ENCODE results near the gene GFOD1.
A peak's percentile ranks its signal among the peaks of the same experiment; 100 is the strongest.

GFOD1 gene, protein sequence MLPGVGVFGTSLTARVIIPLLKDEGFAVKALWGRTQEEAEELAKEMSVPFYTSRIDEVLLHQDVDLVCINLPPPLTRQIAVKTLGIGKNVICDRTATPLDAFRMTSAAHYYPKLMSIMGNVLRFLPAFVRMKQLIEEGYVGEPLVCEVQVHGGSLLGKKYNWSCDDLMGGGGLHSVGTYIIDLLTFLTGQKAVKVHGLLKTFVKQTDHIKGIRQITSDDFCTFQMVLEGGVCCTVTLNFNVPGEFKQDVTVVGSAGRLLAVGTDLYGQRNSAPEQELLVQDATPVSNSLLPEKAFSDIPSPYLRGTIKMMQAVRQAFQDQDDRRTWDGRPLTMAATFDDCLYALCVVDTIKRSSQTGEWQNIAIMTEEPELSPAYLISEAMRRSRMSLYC

DNA sequence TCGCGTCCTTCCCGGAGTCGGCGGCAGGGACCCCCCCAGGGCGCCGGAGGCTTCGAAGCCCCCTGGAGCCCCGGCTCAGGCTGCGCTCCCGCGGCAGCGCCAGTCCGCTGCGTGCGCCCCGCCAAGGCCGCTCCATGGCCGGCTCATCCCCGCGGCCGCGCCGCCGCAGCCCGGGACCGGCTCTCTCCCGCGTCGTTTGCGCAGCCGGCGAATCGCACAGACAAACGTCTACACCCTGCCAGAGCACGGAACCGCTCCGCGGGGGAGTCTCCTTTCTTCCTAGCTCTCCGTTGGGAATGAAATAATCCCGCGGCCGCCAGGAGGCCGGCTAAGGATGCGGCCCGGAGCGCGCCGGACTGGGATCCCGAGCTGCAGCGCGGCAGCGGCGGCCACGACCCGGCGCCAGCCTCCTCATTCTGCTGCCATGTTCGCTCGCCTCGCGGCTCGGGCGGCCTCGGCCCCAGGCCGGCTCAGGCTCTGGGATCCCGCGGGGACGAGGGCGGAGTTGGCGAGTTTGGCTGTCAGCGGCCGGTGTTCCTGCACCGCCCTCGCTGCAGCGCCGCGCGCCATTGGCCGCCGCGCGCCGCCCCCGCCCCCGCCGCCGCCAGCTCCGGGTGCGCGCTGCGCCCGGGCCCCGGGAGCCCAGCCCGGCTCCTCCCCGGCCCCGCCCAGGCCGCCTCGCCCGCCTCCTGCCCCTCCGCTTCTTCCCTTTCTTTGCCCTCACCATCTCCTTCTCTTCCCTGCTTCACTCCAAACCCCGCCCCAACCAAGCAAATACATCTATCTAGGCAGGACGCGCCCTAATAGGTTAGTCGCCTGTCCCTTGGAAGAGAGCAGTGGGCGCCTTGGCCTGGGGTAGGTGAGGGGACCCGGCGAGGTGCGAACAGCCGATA lies at the start of gene GFOD1:
GFOD1 (minus strand) TSS at position 479 of the 893 bp plus-strand sequence. CDS start 710 bp downstream, outside the sequence.
- Histone ChIP-seq H3K9me3 (ENCODE audit: control insufficient read depth, low read length) (no peaks in the 10 kb centered on the region), H3K4me3 (ENCODE audit: low read depth, low read length) (peak within 1 kb of the TSS; percentile 63), H2AFZ (peak within 1 kb of the TSS; percentile 92), H3K27ac (peak within 1 kb of the TSS; percentile 77), H3K9ac (no peak within 1 kb of the TSS), H3K4me1 (peaks cover 5% of the 10 kb centered on the region), H3K36me3 (ENCODE audit: control insufficient read depth, insufficient read depth, low read length) (no peaks in the 10 kb centered on the region), H3K4me2 (ENCODE audit: low read length) (peak within 1 kb of the TSS; percentile 95), H3K27me3 (ENCODE audit: control insufficient read depth, insufficient read depth, low read length) (no peaks in the 10 kb centered on the region), H3K79me2 (peaks cover 6% of the 10 kb centered on the region)
- TF ChIP-seq, protein P1, sequence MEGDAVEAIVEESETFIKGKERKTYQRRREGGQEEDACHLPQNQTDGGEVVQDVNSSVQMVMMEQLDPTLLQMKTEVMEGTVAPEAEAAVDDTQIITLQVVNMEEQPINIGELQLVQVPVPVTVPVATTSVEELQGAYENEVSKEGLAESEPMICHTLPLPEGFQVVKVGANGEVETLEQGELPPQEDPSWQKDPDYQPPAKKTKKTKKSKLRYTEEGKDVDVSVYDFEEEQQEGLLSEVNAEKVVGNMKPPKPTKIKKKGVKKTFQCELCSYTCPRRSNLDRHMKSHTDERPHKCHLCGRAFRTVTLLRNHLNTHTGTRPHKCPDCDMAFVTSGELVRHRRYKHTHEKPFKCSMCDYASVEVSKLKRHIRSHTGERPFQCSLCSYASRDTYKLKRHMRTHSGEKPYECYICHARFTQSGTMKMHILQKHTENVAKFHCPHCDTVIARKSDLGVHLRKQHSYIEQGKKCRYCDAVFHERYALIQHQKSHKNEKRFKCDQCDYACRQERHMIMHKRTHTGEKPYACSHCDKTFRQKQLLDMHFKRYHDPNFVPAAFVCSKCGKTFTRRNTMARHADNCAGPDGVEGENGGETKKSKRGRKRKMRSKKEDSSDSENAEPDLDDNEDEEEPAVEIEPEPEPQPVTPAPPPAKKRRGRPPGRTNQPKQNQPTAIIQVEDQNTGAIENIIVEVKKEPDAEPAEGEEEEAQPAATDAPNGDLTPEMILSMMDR (IDR thresholded peaks at IDR 0.05), result peak; percentile 19

DNA sequence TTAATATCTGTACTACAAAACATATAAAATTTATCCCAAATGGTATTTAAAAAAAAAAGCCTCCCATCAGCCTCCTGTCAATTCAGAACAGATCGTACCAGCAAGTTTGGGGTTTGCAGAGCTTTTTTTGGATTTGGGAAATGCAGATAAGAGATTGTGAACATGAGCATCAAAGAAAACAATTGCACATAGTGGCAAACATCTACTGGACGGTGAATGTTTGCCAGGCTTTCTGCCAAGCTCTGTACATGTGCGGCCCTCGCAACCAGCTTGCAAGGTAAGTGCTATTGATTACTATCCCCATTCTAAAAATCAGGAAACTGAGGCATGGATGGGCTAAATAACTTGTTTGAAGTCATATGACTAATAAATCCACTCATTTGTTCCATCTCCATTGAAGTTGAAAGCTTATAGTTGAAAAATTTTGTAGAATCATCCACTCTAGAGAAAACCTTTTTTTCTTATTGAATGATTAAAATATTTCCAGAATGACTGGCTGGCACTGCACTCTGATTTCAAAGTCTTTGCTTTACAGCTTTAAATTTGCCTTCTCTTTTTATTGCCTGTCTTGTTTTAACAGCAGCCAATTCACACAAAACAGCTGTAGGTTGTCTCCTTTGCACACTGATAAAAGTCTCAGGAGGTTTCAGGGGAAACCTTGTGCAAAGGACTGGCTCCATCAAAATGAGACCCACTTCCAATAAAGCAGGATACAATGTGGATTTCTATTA lies 49.6 kb upstream of the GFOD1 start:
- no peak overlapping the region for H3K27ac ChIP-seq
- TF ChIP-seq, protein P1 (IDR thresholded peaks at IDR 0.05), result no peak

DNA sequence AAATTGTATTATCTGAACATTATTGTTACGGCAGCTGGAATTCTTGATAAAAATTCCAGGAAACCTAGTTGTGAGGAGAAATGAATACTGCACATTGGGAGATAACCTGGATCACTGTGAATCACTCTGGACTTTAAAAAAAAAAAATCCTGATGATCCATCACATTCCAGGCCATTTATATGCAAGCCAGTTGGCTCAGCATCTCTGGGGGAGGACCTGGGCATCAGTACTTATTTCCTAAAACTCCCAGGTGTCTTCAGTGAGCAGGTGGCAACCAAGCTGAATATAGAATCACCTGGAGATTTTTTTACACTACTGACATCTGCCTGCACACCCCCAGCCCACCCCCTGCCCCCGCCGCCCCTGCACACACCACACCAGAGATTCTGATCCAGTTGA lies 47.9 kb upstream of the GFOD1 start:
- no peak overlapping the region for H3K9ac ChIP-seq
- H3K4me3 ChIP-seq (ENCODE audit: low read depth, low read length), result no peak overlapping the region
- no peak overlapping the region for H3K4me2 ChIP-seq (ENCODE audit: low read length)
- H3K27ac ChIP-seq, result no peak overlapping the region
- no peaks in the 10 kb centered on the region for H3K27me3 ChIP-seq (ENCODE audit: control insufficient read depth, insufficient read depth, low read length)
- H3K4me1 ChIP-seq, result no peaks in the 10 kb centered on the region
- H3K36me3 ChIP-seq (ENCODE audit: control insufficient read depth, insufficient read depth, low read length), result no peaks in the 10 kb centered on the region
- TF ChIP-seq, protein P1 (IDR thresholded peaks at IDR 0.05), result no peak
- no peak overlapping the region for H2AFZ ChIP-seq
- no peaks in the 10 kb centered on the region for H3K9me3 ChIP-seq (ENCODE audit: control insufficient read depth, low read length)
- no peaks in the 10 kb centered on the region for H3K79me2 ChIP-seq

More for the DNA sequence above, 49.6 kb upstream of the GFOD1 start:
- no peak overlapping the region for H3K9ac ChIP-seq
- H3K36me3 ChIP-seq (ENCODE audit: control insufficient read depth, insufficient read depth, low read length), result no peaks in the 10 kb centered on the region
- no peak overlapping the region for H3K4me3 ChIP-seq (ENCODE audit: low read depth, low read length)
- H3K79me2 ChIP-seq, result no peaks in the 10 kb centered on the region
- H3K27me3 ChIP-seq (ENCODE audit: control insufficient read depth, insufficient read depth, low read length), result no peaks in the 10 kb centered on the region
- H3K9me3 ChIP-seq (ENCODE audit: control insufficient read depth, low read length), result no peaks in the 10 kb centered on the region
- H2AFZ ChIP-seq, result no peak overlapping the region
- H3K4me1 ChIP-seq, result no peaks in the 10 kb centered on the region
- no peak overlapping the region for H3K4me2 ChIP-seq (ENCODE audit: low read length)

DNA sequence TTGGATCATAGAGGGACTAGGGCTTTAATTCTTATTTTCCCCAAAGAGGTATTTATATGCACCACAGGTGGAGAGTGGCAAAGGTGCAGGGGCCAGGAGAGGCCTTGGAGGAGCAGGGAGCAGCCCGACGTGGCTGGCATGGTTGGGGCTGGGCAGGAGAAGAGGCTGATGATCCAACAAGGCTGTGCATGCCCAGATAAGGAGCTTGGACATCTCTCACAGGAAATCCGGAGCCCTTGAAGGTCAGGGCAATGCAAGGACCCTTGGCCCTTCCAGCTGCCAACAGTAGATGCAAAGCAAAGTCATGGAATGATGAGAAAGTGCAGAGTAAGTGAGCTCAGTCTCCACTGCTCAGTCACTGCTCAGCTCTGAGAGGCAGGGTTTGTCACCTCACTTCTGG lies 47.1 kb upstream of the GFOD1 start:
- TF ChIP-seq, protein P1 (IDR thresholded peaks at IDR 0.05), result no peak
- H3K4me3 ChIP-seq (ENCODE audit: low read depth, low read length), result no peak overlapping the region
- H3K4me1 ChIP-seq, result no peaks in the 10 kb centered on the region
- no peak overlapping the region for H3K27ac ChIP-seq
- no peaks in the 10 kb centered on the region for H3K36me3 ChIP-seq (ENCODE audit: control insufficient read depth, insufficient read depth, low read length)
- H3K9ac ChIP-seq, result no peak overlapping the region
- H2AFZ ChIP-seq, result no peak overlapping the region
- H3K79me2 ChIP-seq, result no peaks in the 10 kb centered on the region
- H3K9me3 ChIP-seq (ENCODE audit: control insufficient read depth, low read length), result no peaks in the 10 kb centered on the region
- H3K4me2 ChIP-seq (ENCODE audit: low read length), result no peak overlapping the region
- H3K27me3 ChIP-seq (ENCODE audit: control insufficient read depth, insufficient read depth, low read length), result no peaks in the 10 kb centered on the region
